AG09319 (cell line): ENCODE measurements around the gene SLAMF7.

Experiments used
- DNase-seq: peaks from one replicate; pipeline ENCODE4 v3.0.0-alpha.2; 2010; ENCODE audit warnings: low read depth; ENCODE audit errors: extremely low read depth
- CTCF ChIP-seq: IDR thresholded peaks from 2 replicates; pipeline ENCODE4 v1.5.1; 2011; ENCODE audit warnings: low read depth, mild to moderate bottlenecking, inconsistent platforms, low read length, moderate library complexity

The SLAMF7 gene

GRCh38 chr1:160789051-160789701, 50.1 kb downstream of the SLAMF7 start:
- TF ChIP-seq CTCF = no peak

GRCh38 chr1:160789702-160790611, 50.9 kb downstream of the SLAMF7 start:
- no peak for TF ChIP-seq CTCF
- no peak for DNase-seq

More at GRCh38 chr1:160789051-160789701, 50.1 kb downstream of the SLAMF7 start:
- no peak for DNase-seq

- no peak for TF ChIP-seq CTCF
- no peak for DNase-seq
These were observed 55.3 kb downstream of the SLAMF7 start for GRCh38 chr1:160794376-160794775.

GRCh38 chr1:160795951-160796383, 56.9 kb downstream of the SLAMF7 start, which contains the start of gene LY9:
TSS of gene LY9 (plus strand) at chr1:160796174. CDS start at chr1:160796188, 14 bp downstream.
- no peak for DNase-seq
- TF ChIP-seq CTCF = no peak

GRCh38 chr1:160797271-160797709, 58.2 kb downstream of the SLAMF7 start:
- DNase-seq = no peak
- TF ChIP-seq CTCF = no peak

GRCh38 chr1:160797861-160798273, 58.8 kb downstream of the SLAMF7 start:
- TF ChIP-seq CTCF = no peak
- DNase-seq = no peak

- no peak for DNase-seq
These were observed 59.4 kb downstream of the SLAMF7 start for GRCh38 chr1:160798439-160798838.

More at GRCh38 chr1:160798439-160798838, 59.4 kb downstream of the SLAMF7 start:
- no peak for TF ChIP-seq CTCF
